HCT116 (cell line): ENCODE measurements around the gene PHACTR1. TPM values are rescaled to one million over a fixed set of nuclear protein-coding genes. Genes with fewer than 3 reads are reported as not detected.

Experiments used
- ATAC-seq: fragments of 200-7000 bp; cut with Tn5 transposase; 2 replicates; pipeline ENCODE4 v1.9.1; 2020; ENCODE audit warnings: mild to moderate bottlenecking, moderate library complexity
- BruUV-seq: library from RNA; stranded (reverse); fragments of 400-500 nt; replicated peaks from 2 replicates; lab custom pipeline; 2021; lab: Mats Ljungman, UMichigan
- CTCF ChIA-PET: fragments of 300-600 bp; sonication (Branson Sonifier 250); formaldehyde crosslinking; loops from one replicate; lab custom pipeline; 2021; ENCODE audit warnings: antibody characterized with exemption; lab: Charles Lee
- POLR2A ChIA-PET: fragments of 300-600, 350-600 bp; sonication (Branson Sonifier 250); formaldehyde crosslinking; loops from one replicate; lab custom pipeline; 2021; ENCODE audit warnings: antibody characterized with exemption; lab: Charles Lee
- RAD21 ChIA-PET, 2 experiments: fragments of 300-600 bp; sonication (Branson Sonifier 250); formaldehyde crosslinking; loops; one replicate each; lab custom pipeline; 2023; ENCODE audit warnings: low total read pairs in 2 of 2; ENCODE audit not compliant: uncharacterized antibody in 2 of 2, unreplicated experiment in 2 of 2, low non-redundant PET in 1 of 2; lab: Charles Lee
- DNase-seq: peaks from one replicate; pipeline ENCODE4 v3.0.0-alpha.2; 2010; ENCODE audit warnings: low read depth, low spot score
- H2AFZ ChIP-seq: fragments of 200-600 bp; shearing (Covaris generic), sonication (generic); 2 replicates; pipeline ENCODE4 v1.6.1; 2017; ENCODE audit warnings: low read depth, mixed run types, mixed read lengths, antibody characterized with exemption, low read length; ENCODE audit not compliant: poor library complexity, severe bottlenecking
- H3K27ac ChIP-seq: 2 replicates; pipeline ENCODE4 v1.5.1; 2012; ENCODE audit warnings: low read depth, low read length
- H3K27me3 ChIP-seq: fragments of 200-600 bp; sonication (generic); 2 replicates; pipeline ENCODE4 v1.6.1; 2016; ENCODE audit warnings: mixed run types, low read length, mixed read lengths; ENCODE audit not compliant: insufficient read depth
- H3K36me3 ChIP-seq, 2 experiments: fragments of 200-500 bp in 1 of 2; fragments of 200-600 bp in 1 of 2; sonication (Bioruptor generic) in 1 of 2; sonication (generic) in 1 of 2; 2 replicates each; pipeline versions ENCODE4 v1.5.1 to v1.6.1; 2014 to 2016; ENCODE audit warnings: low read length in 2 of 2, inconsistent platforms in 1 of 2, mixed read lengths in 1 of 2, mixed run types in 1 of 2; ENCODE audit not compliant: insufficient read depth in 2 of 2, control insufficient read depth in 1 of 2
- H3K4me1 ChIP-seq, 2 experiments: fragments of 200-600 bp in 1 of 2; sonication (generic) in 1 of 2; 2 replicates each; pipeline versions ENCODE4 v1.5.1 to v1.6.1; 2012 to 2017; ENCODE audit warnings: low read length in 2 of 2, inconsistent platforms in 1 of 2, mild to moderate bottlenecking in 1 of 2, mixed read lengths in 1 of 2, mixed run types in 1 of 2, moderate library complexity in 1 of 2; ENCODE audit not compliant: insufficient read depth in 2 of 2, control insufficient read depth in 1 of 2
- H3K4me2 ChIP-seq: fragments of 200-600 bp; sonication (generic); 2 replicates; pipeline ENCODE4 v1.6.1; 2017; ENCODE audit warnings: mixed run types, low read length, mixed read lengths
- H3K4me3 ChIP-seq, 2 experiments: fragments of 200-600 bp in 1 of 2; sonication (generic) in 1 of 2; replicated peaks in 1 of 2; 2 replicates each; pipeline ENCODE4 v1.5.1; 2011 to 2016; ENCODE audit warnings: low read length in 2 of 2, control low read depth in 1 of 2, low read depth in 1 of 2, mild to moderate bottlenecking in 1 of 2, mixed read lengths in 1 of 2, mixed run types in 1 of 2
- H3K79me2 ChIP-seq: fragments of 200-600 bp; sonication (generic); 2 replicates; pipeline ENCODE4 v1.6.1; 2017; ENCODE audit warnings: mild to moderate bottlenecking, mixed run types, low read length, moderate library complexity, mixed read lengths; ENCODE audit not compliant: insufficient read depth
- H3K9ac ChIP-seq: fragments of 200-600 bp; sonication (generic); 2 replicates; pipeline ENCODE4 v1.6.1; 2016; ENCODE audit warnings: low read length, mixed read lengths
- H3K9me2 ChIP-seq: fragments of 200-600 bp; sonication (generic), shearing (Covaris generic); 2 replicates; pipeline ENCODE4 v1.6.1; 2017; ENCODE audit warnings: mixed run types, mild to moderate bottlenecking, moderate library complexity; ENCODE audit not compliant: insufficient read depth
- H3K9me3 ChIP-seq, 2 experiments: fragments of 200-500 bp in 1 of 2; fragments of 200-600 bp in 1 of 2; sonication (Bioruptor generic) in 1 of 2; sonication (generic) in 1 of 2; 2 replicates each; pipeline ENCODE4 v1.6.1; 2014 to 2017; ENCODE audit warnings: low read length in 2 of 2, mixed read lengths in 2 of 2, inconsistent platforms in 1 of 2, low read depth in 1 of 2, mild to moderate bottlenecking in 1 of 2, mixed run types in 1 of 2, moderate library complexity in 1 of 2; ENCODE audit not compliant: control insufficient read depth in 1 of 2, insufficient read depth in 1 of 2
- H4K20me1 ChIP-seq: fragments of 200-600 bp; sonication (generic), shearing (Covaris generic); 2 replicates; pipeline ENCODE4 v1.6.1; 2017; ENCODE audit warnings: mixed run types, mild to moderate bottlenecking, moderate library complexity; ENCODE audit not compliant: insufficient read depth
- CBX3 ChIP-seq: IDR thresholded peaks from 2 replicates; pipeline ENCODE4 v1.6.1; 2012; ENCODE audit warnings: low read depth
- JUND ChIP-seq: IDR thresholded peaks from 2 replicates; pipeline ENCODE4 v1.6.1; 2012
- POLR2A ChIP-seq: IDR thresholded peaks from 2 replicates; pipeline ENCODE4 v1.7.0; 2011; ENCODE audit warnings: borderline replicate concordance; ENCODE audit not compliant: insufficient read depth, insufficient read length; ENCODE audit errors: extremely low read depth
- POLR2AphosphoS5 ChIP-seq: IDR thresholded peaks from 2 replicates; pipeline ENCODE4 v1.6.1; 2011; ENCODE audit warnings: mild to moderate bottlenecking, low read depth, low read length, moderate library complexity
- SIN3A ChIP-seq: IDR thresholded peaks from 2 replicates; pipeline ENCODE4 v1.6.1; 2012; ENCODE audit warnings: low read depth
- SP1 ChIP-seq: IDR thresholded peaks from 2 replicates; pipeline ENCODE4 v1.6.1; 2012; ENCODE audit warnings: low read depth
- SRF ChIP-seq: IDR thresholded peaks from 2 replicates; pipeline ENCODE4 v1.6.1; 2012; ENCODE audit warnings: low read depth
- TCF7L2 ChIP-seq: IDR thresholded peaks from 2 replicates; pipeline ENCODE4 v1.7.0; 2011; ENCODE audit warnings: borderline replicate concordance, inconsistent platforms; ENCODE audit not compliant: insufficient read depth, insufficient read length; ENCODE audit errors: extremely low read depth
- YY1 ChIP-seq: IDR thresholded peaks from 2 replicates; pipeline ENCODE4 v1.6.1; 2011; ENCODE audit warnings: low read length, low read depth, moderate library complexity, mild to moderate bottlenecking; ENCODE audit not compliant: insufficient replicate concordance; ENCODE audit errors: extremely low read depth
- ZNF274 ChIP-seq: fragments of 200-500 bp; sonication (Bioruptor generic); IDR thresholded peaks from 2 replicates; pipeline ENCODE4 v1.6.1; 2014; ENCODE audit warnings: mild to moderate bottlenecking, low read depth, low read length, inconsistent platforms
- intact Hi-C: fragments of 100-400 bp; cut with micrococcal nuclease; formaldehyde crosslinking; loops from 2 replicates; pipeline ENCODE4 v1.10.0; 2022
- total RNA-seq: library from RNA; stranded (reverse); gene quantifications from one replicate; pipeline ENCODE4 v1.2.1, GENCODE V29; 2021; ENCODE audit not compliant: unreplicated experiment
- TF ChIP-seq, protein P1 (sequence below): IDR thresholded peaks from 2 replicates; pipeline ENCODE4 v1.6.1; 2012
- TF ChIP-seq, protein P2 (sequence below), 3 experiments: fragments of 200-600 bp in 1 of 3; sonication (generic) in 1 of 3; IDR thresholded peaks in 2 of 3; conservative IDR thresholded peaks in 1 of 3; 2 replicates each; pipeline ENCODE4 v1.5.1; 2012 to 2017; ENCODE audit warnings: low read depth in 2 of 3, low read length in 2 of 3, antibody characterized with exemption in 1 of 3, borderline replicate concordance in 1 of 3, control low read depth in 1 of 3, mild to moderate bottlenecking in 1 of 3, mixed read lengths in 1 of 3, mixed run types in 1 of 3, moderate library complexity in 1 of 3; ENCODE audit not compliant: insufficient read depth in 1 of 3
- TF ChIP-seq, protein P3 (sequence below): IDR thresholded peaks from 2 replicates; pipeline ENCODE4 v1.6.1; 2012
- TF ChIP-seq, protein P4 (sequence below): IDR thresholded peaks from 2 replicates; pipeline ENCODE4 v1.6.1; 2011; ENCODE audit warnings: mild to moderate bottlenecking, low read length, moderate library complexity; ENCODE audit not compliant: insufficient replicate concordance; ENCODE audit errors: extremely low read depth

Gene PHACTR1
- total RNA-seq, 1 experiment from 2014 or later, result 0.17 TPM

DNA sequence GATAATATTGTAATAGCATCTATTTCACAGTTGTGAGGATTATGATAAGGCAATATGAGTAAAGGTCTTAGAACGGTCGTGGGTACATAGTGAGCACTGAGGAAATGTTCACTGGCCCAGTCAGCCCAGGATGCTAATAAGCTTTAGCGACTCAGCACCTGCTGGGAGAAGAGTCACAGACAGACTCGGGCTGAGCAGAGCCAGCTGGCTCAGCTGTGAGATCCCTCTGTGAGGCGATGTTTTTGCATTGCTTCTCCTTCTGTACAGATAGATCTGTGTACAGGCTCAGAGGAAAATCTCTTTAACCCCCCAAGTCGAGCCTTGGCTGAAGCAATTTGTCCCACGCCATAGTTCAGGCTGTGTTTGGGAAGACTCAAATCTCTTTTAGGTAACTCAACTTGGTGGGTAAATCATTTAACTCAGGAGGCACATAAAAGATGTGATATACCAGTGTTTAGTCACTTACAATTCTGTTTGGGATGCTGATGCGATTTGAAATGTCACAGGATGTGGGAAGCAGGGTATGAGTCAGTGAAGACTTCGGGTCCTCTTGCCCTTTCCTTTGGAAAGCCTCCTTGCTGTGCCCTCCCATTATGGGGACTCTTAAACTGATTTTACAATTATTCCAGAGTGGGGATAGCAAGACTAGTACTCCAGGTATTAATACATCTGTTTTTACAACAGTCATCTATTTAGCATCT lies 53.1 kb downstream of the PHACTR1 start:
- POLR2A ChIA-PET, result no interaction called here
- DNase-seq, result no peak
- H4K20me1 ChIP-seq, result no peaks in the 10 kb centered on the region
- intact Hi-C loops, result no loop called here
- H3K4me1 ChIP-seq, result no peaks in the 10 kb centered on the region
- CTCF ChIA-PET, result no interaction called here
- H3K79me2 ChIP-seq, result no peaks in the 10 kb centered on the region
- H3K36me3 ChIP-seq, result no peaks in the 10 kb centered on the region
- no peaks in the 10 kb centered on the region for H3K9me3 ChIP-seq
- ATAC-seq, result no peak
- no peak overlapping the region for H3K4me2 ChIP-seq
- RAD21 ChIA-PET, result no interaction called here
- H3K27ac ChIP-seq, result no peak overlapping the region
- peaks cover 37% of the 10 kb centered on the region; the same call in 1 of the 2 replicates for H3K27me3 ChIP-seq
- no TSS peak for BruUV-seq
- H3K9ac ChIP-seq, result no peak overlapping the region
- no peak overlapping the region for H3K4me3 ChIP-seq
- no peak for TF ChIP-seq POLR2A
- TF ChIP-seq TCF7L2, result no peak
- TF ChIP-seq, protein P1, sequence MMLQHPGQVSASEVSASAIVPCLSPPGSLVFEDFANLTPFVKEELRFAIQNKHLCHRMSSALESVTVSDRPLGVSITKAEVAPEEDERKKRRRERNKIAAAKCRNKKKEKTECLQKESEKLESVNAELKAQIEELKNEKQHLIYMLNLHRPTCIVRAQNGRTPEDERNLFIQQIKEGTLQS, result no peak
- no peak for TF ChIP-seq YY1
- TF ChIP-seq SIN3A, result no peak
- TF ChIP-seq POLR2AphosphoS5, result no peak
- no peak for TF ChIP-seq ZNF274
- TF ChIP-seq JUND, result no peak
- TF ChIP-seq, protein P2, sequence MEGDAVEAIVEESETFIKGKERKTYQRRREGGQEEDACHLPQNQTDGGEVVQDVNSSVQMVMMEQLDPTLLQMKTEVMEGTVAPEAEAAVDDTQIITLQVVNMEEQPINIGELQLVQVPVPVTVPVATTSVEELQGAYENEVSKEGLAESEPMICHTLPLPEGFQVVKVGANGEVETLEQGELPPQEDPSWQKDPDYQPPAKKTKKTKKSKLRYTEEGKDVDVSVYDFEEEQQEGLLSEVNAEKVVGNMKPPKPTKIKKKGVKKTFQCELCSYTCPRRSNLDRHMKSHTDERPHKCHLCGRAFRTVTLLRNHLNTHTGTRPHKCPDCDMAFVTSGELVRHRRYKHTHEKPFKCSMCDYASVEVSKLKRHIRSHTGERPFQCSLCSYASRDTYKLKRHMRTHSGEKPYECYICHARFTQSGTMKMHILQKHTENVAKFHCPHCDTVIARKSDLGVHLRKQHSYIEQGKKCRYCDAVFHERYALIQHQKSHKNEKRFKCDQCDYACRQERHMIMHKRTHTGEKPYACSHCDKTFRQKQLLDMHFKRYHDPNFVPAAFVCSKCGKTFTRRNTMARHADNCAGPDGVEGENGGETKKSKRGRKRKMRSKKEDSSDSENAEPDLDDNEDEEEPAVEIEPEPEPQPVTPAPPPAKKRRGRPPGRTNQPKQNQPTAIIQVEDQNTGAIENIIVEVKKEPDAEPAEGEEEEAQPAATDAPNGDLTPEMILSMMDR (IDR thresholded peaks at IDR 0.05 in 2 of 3, conservative IDR thresholded peaks at IDR 0.05 in 1 of 3; ENCODE audit: borderline replicate concordance in 1 of 3, insufficient read depth in 1 of 3, low read depth in 2 of 3, low read length in 2 of 3), result no peak
- TF ChIP-seq, protein P3, sequence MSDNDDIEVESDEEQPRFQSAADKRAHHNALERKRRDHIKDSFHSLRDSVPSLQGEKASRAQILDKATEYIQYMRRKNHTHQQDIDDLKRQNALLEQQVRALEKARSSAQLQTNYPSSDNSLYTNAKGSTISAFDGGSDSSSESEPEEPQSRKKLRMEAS, result no peak
- TF ChIP-seq, protein P4, sequence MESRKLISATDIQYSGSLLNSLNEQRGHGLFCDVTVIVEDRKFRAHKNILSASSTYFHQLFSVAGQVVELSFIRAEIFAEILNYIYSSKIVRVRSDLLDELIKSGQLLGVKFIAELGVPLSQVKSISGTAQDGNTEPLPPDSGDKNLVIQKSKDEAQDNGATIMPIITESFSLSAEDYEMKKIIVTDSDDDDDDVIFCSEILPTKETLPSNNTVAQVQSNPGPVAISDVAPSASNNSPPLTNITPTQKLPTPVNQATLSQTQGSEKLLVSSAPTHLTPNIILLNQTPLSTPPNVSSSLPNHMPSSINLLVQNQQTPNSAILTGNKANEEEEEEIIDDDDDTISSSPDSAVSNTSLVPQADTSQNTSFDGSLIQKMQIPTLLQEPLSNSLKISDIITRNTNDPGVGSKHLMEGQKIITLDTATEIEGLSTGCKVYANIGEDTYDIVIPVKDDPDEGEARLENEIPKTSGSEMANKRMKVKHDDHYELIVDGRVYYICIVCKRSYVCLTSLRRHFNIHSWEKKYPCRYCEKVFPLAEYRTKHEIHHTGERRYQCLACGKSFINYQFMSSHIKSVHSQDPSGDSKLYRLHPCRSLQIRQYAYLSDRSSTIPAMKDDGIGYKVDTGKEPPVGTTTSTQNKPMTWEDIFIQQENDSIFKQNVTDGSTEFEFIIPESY, result no peak
- no peak for TF ChIP-seq SRF
- TF ChIP-seq CBX3, result no peak
- no peak for TF ChIP-seq SP1
- TF ChIP-seq, all 23 proteins: peak for 0
- H3K9me2 ChIP-seq, result no peaks in the 10 kb centered on the region
- no peak overlapping the region for H2AFZ ChIP-seq
